GM12874 (cell line): ENCODE measurements around the gene EPHB1.

Experiments
- TF ChIP-seq, protein P1 (sequence below): IDR thresholded peaks from 2 replicates; pipeline ENCODE4 v1.5.1; 2011; ENCODE audit warnings: low read depth, mild to moderate bottlenecking, control low read depth, low read length, moderate library complexity; ENCODE audit not compliant: insufficient read depth

The EPHB1 gene

DNA sequence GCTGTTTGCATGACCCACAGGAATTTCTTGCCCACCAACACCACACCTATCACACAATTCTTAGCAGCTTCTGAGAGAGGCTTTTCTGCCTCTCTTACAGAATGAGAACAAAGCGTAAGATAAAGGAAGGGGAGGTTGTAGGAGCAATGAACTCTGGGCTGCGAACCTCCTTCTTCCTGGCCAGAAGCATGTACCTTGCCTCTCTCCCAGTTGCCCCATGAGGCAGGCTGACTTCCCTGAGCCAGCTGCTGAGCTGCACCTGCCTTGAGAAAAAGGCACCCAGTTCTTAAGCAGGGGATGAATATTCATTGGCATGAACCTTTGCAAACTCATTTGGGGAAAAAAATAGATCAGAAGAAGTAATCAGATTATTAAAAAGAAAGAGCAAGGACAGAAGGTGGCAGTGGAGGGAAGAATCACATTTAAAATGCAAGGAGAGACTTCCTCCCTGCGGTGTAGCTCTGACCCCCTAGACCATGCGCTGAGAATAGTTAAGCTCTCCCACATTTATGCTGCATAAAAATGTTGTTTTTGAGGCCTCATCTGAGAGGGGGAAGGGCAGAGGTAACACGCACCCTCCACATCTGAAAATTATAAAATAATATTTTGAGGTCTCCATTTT, 304.8 kb downstream of the EPHB1 start:
- TF ChIP-seq, protein P1, sequence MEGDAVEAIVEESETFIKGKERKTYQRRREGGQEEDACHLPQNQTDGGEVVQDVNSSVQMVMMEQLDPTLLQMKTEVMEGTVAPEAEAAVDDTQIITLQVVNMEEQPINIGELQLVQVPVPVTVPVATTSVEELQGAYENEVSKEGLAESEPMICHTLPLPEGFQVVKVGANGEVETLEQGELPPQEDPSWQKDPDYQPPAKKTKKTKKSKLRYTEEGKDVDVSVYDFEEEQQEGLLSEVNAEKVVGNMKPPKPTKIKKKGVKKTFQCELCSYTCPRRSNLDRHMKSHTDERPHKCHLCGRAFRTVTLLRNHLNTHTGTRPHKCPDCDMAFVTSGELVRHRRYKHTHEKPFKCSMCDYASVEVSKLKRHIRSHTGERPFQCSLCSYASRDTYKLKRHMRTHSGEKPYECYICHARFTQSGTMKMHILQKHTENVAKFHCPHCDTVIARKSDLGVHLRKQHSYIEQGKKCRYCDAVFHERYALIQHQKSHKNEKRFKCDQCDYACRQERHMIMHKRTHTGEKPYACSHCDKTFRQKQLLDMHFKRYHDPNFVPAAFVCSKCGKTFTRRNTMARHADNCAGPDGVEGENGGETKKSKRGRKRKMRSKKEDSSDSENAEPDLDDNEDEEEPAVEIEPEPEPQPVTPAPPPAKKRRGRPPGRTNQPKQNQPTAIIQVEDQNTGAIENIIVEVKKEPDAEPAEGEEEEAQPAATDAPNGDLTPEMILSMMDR = no peak

DNA sequence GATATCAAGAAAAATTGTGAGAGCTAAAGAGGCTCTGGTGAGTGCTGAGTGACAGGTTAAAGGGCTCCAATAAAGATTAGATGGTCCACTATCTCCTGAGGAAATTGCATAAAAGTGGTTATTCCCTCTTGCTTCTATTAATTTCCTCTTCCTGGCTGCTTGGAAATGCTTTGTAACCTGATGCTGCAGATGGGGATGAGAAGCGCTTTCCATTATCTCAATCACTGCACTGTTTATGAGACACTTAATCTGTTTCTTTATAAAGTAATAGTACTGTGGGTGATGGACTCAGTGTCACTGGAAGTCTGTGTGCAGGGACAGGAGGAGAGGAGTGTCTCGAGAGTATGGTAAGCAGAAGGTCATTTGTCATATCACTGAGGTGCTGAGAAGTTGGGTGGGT, 305.3 kb downstream of the EPHB1 start:
- TF ChIP-seq, protein P1 = no peak

DNA sequence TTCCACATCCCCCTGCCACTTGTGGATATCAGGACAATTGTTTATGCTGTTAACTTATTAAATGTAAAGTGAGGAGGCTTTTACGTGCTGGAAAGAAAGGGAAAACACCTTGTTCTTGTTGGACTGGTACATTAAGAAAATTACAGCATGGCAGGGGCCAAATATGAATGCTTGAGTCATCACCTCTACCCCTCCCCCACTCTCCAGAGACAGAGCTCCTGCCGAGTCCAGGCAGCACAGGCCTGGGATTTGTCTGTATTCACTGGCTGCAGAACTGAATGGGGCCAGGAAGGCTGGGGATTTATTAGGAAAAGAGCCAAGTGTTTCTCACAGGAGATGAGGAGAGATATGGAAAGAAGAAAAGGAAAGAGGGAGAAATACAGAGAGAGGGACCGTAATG, 308.9 kb downstream of the EPHB1 start:
- TF ChIP-seq, protein P1 = no peak

DNA sequence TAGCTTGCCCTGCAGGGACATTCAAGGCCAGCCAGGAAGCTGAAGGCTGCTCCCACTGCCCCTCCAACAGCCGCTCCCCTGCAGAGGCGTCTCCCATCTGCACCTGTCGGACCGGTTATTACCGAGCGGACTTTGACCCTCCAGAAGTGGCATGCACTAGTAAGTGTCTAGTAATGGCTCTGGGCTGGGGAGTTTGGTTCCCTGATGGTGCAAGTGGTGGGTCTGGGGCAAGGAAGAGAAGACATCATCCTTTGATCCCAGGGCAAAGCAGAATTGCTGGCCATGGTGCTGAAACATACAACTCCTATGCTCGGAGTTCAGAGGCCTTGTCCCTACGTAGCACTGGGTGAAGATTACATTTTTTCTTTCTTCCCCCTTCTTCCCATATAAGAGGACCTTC, 311.4 kb downstream of the EPHB1 start:
- TF ChIP-seq, protein P1 = no peak

DNA sequence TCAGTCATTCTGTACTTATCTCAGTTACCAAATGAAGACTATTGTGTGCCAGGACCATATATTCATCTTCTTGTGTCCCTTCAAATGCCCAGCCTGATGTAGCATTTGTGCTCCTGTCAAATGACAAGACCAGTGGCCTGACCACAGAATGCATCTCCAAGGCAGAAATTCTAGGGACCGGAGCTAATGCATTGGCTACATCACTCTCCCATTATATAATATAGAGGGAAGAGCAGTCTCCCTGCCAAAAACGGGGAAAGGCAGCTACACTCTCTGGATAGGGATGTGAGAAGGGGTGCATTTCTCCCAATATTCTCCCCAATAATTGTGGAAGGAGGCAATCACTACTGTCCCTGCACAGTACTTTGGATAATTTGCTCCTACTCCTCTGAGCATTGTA, 312.0 kb downstream of the EPHB1 start:
- TF ChIP-seq, protein P1 = no peak

DNA sequence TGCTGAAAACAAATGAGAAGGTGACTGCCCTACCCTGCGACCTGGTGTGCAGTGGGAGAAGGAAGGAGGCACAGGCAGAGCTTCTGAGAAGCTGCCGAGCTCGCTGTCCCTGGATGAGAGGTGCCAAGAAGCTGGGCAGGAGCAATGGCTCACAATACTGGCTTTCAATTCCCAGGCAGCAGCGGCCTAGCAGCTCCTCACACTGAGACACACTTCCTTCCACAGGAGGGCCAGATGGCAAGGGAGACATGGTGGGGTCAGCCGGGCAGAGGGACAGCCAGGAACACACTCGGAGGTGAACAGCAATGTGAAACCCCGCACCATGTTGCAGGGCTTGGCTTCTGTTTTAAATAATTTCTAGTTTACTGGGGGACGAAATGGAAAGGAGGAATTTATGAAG, 314.6 kb downstream of the EPHB1 start:
- TF ChIP-seq, protein P1 = no peak

DNA sequence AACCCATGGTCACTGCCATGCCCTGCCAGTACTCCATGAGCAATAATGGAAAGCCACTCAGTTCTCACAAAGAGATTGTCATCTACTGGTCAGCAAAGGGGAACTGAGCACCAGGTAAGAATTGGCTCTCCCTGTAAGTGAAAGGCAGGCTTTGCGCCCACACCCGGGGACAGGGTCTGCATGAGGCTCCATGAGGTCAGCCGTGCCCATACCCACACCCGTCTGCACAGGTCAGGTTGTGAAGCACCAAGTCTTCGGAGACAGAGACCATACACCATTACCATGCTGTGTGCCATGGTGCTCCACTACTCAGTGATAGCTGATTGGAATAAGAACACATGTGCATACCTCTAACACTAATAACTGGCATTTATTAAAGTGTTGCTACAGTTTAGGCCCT, 322.9 kb downstream of the EPHB1 start:
- TF ChIP-seq, protein P1 = no peak
